Stimulated activated naive CD8-positive, alpha-beta T cell treated with anti-CD3 and anti-CD28 coated beads, Interleukin-15, amount 100 ng/mL, for 72 hours (primary cell): Measurements from ENCODE around the gene UBE2C.
"Not testable (repeated sequence)": the region's sequence is repeated elsewhere in the genome, so short reads cannot be mapped to it uniquely, and the experiment has no call there.

Experiments
- ATAC-seq: fragments of 150-1000 bp; cut with Tn5 transposase; 2 replicates; pipeline ENCODE4 v1.10.0; 2021; ENCODE audit warnings: mild to moderate bottlenecking, moderate library complexity
- DNase-seq, 2 donors: peaks; one replicate each; pipeline ENCODE4 v3.0.0; 2021 to 2022
- H3K27ac Mint-ChIP-seq, 2 donors: one replicate each; pipeline ENCODE4 v1.8.0; 2022; ENCODE audit warnings: mild to moderate bottlenecking in 2 of 2, mixed read lengths in 2 of 2, moderate library complexity in 2 of 2
- H3K27me3 Mint-ChIP-seq: one replicate; pipeline ENCODE4 v1.8.0; 2022; ENCODE audit warnings: mixed read lengths
- H3K4me1 Mint-ChIP-seq: one replicate; pipeline ENCODE4 v1.8.0; 2022; ENCODE audit warnings: mild to moderate bottlenecking, mixed read lengths
- H3K4me3 Mint-ChIP-seq, 2 donors: one replicate each; pipeline ENCODE4 v1.8.0; 2022; ENCODE audit warnings: mild to moderate bottlenecking in 2 of 2, mixed read lengths in 2 of 2, moderate library complexity in 1 of 2
- H3K9me3 Mint-ChIP-seq, 2 donors: one replicate each; pipeline ENCODE4 v1.8.0; 2022; ENCODE audit warnings: mixed read lengths in 2 of 2

Gene UBE2C

GRCh38 chr20:45812157-45813005 lies at the start of gene UBE2C:
Gene UBE2C, plus strand, starts transcription at chr20:45812644. Its CDS starts 52 bp downstream, at chr20:45812696.
- H3K9me3 Mint-ChIP-seq: no peaks in the 10 kb centered on the region
- DNase-seq (peak; percentile 91 to 98), ATAC-seq (peak; percentile 100)
- peak within 1 kb of the TSS; percentile 95 to 96 for H3K4me3 Mint-ChIP-seq
- H3K27me3 Mint-ChIP-seq: no peaks in the 10 kb centered on the region
- H3K27ac Mint-ChIP-seq: peak within 1 kb of the TSS; percentile 97 to 99
- peaks cover 34% of the 10 kb centered on the region for H3K4me1 Mint-ChIP-seq

GRCh38 chr20:45764618-45765282 lies 47.7 kb upstream of the UBE2C start:
- H3K4me1 Mint-ChIP-seq, H3K4me3 Mint-ChIP-seq, H3K27ac Mint-ChIP-seq, DNase-seq, ATAC-seq, H3K9me3 Mint-ChIP-seq: not testable (repeated sequence)
- peaks cover 10% of the 10 kb centered on the region for H3K27me3 Mint-ChIP-seq

- no peaks in the 10 kb centered on the region for H3K4me1 Mint-ChIP-seq
- no peak for ATAC-seq
Measured at GRCh38 chr20:45765307-45765875, 47.1 kb upstream of the UBE2C start.

GRCh38 chr20:45765980-45766379 lies 46.5 kb upstream of the UBE2C start:
- DNase-seq (no peak), ATAC-seq (no peak)
- Mint-ChIP-seq H3K27ac (peak overlapping the region in 1 of 2 donors; percentile 63), H3K9me3 (no peaks in the 10 kb centered on the region), H3K4me1 (no peaks in the 10 kb centered on the region), H3K27me3 (peaks cover 4% of the 10 kb centered on the region), H3K4me3 (no peak overlapping the region)

More at GRCh38 chr20:45765307-45765875, 47.1 kb upstream of the UBE2C start:
- Mint-ChIP-seq H3K9me3 (no peaks in the 10 kb centered on the region), H3K27ac (no peak overlapping the region), H3K4me3 (no peak overlapping the region), H3K27me3 (peaks cover 7% of the 10 kb centered on the region)
- no peak for DNase-seq

GRCh38 chr20:45768479-45768878 lies 44.0 kb upstream of the UBE2C start:
- Mint-ChIP-seq H3K4me3 (no peak overlapping the region), H3K27me3 (no peaks in the 10 kb centered on the region), H3K27ac (no peak overlapping the region), H3K9me3 (no peaks in the 10 kb centered on the region), H3K4me1 (no peaks in the 10 kb centered on the region)
- DNase-seq: no peak
- no peak for ATAC-seq

GRCh38 chr20:45771182-45771759 lies 41.2 kb upstream of the UBE2C start:
- H3K27ac Mint-ChIP-seq: no peak overlapping the region
- peak; percentile 71 to 79 for DNase-seq
- no peaks in the 10 kb centered on the region for H3K9me3 Mint-ChIP-seq
- peaks cover 21% of the 10 kb centered on the region for H3K27me3 Mint-ChIP-seq
- no peak overlapping the region for H3K4me3 Mint-ChIP-seq
- peak; percentile 65 for ATAC-seq
- H3K4me1 Mint-ChIP-seq: no peaks in the 10 kb centered on the region

- H3K27ac Mint-ChIP-seq: no peak overlapping the region
- H3K27me3 Mint-ChIP-seq: peaks cover 21% of the 10 kb centered on the region
- DNase-seq (no peak), ATAC-seq (no peak)
- H3K9me3 Mint-ChIP-seq: no peaks in the 10 kb centered on the region
- no peaks in the 10 kb centered on the region for H3K4me1 Mint-ChIP-seq
- H3K4me3 Mint-ChIP-seq: no peak overlapping the region
Measured at GRCh38 chr20:45772693-45773092, 39.8 kb upstream of the UBE2C start.

- no peak for ATAC-seq
- Mint-ChIP-seq H3K4me3 (no peak overlapping the region), H3K9me3 (no peaks in the 10 kb centered on the region), H3K4me1 (peaks cover 5% of the 10 kb centered on the region), H3K27ac (no peak overlapping the region), H3K27me3 (peaks cover 21% of the 10 kb centered on the region)
- no peak for DNase-seq
Measured at GRCh38 chr20:45774945-45775344, 37.5 kb upstream of the UBE2C start.

- peaks cover 5% of the 10 kb centered on the region for H3K4me1 Mint-ChIP-seq
- H3K9me3 Mint-ChIP-seq: no peaks in the 10 kb centered on the region
- no peak overlapping the region for H3K4me3 Mint-ChIP-seq
- DNase-seq (no peak), ATAC-seq (no peak)
- H3K27ac Mint-ChIP-seq: no peak overlapping the region
- peaks cover 21% of the 10 kb centered on the region for H3K27me3 Mint-ChIP-seq
Measured at GRCh38 chr20:45775411-45775810, 37.0 kb upstream of the UBE2C start.

- Mint-ChIP-seq H3K4me3 (no peak overlapping the region), H3K9me3 (no peaks in the 10 kb centered on the region), H3K4me1 (peaks cover 5% of the 10 kb centered on the region), H3K27me3 (peaks cover 21% of the 10 kb centered on the region), H3K27ac (no peak overlapping the region)
- no peak for DNase-seq
- no peak for ATAC-seq
Measured at GRCh38 chr20:45776931-45777330, 35.5 kb upstream of the UBE2C start.

GRCh38 chr20:45779011-45779915 lies 33.2 kb upstream of the UBE2C start:
- H3K27me3 Mint-ChIP-seq: peaks cover 15% of the 10 kb centered on the region
- H3K9me3 Mint-ChIP-seq: no peaks in the 10 kb centered on the region
- ATAC-seq: peak; percentile 55
- no peak for DNase-seq
- peaks cover 13% of the 10 kb centered on the region for H3K4me1 Mint-ChIP-seq
- no peak overlapping the region for H3K27ac Mint-ChIP-seq
- H3K4me3 Mint-ChIP-seq: no peak overlapping the region

GRCh38 chr20:45780159-45780558 lies 32.3 kb upstream of the UBE2C start:
- no peaks in the 10 kb centered on the region for H3K9me3 Mint-ChIP-seq
- no peak overlapping the region for H3K27ac Mint-ChIP-seq
- peaks cover 7% of the 10 kb centered on the region for H3K27me3 Mint-ChIP-seq
- ATAC-seq: no peak
- H3K4me3 Mint-ChIP-seq: no peak overlapping the region
- peaks cover 13% of the 10 kb centered on the region for H3K4me1 Mint-ChIP-seq
- DNase-seq: no peak

- Mint-ChIP-seq H3K27me3 (no peaks in the 10 kb centered on the region), H3K4me3 (no peak overlapping the region), H3K4me1 (peaks cover 13% of the 10 kb centered on the region), H3K27ac (no peak overlapping the region), H3K9me3 (no peaks in the 10 kb centered on the region)
- no peak for ATAC-seq
- DNase-seq: no peak
Measured at GRCh38 chr20:45781391-45781931, 31.0 kb upstream of the UBE2C start.

GRCh38 chr20:45782890-45783289 lies 29.6 kb upstream of the UBE2C start:
- no peak overlapping the region for H3K4me3 Mint-ChIP-seq
- H3K9me3 Mint-ChIP-seq: no peaks in the 10 kb centered on the region
- no peak overlapping the region for H3K27ac Mint-ChIP-seq
- peaks cover 13% of the 10 kb centered on the region for H3K4me1 Mint-ChIP-seq
- no peaks in the 10 kb centered on the region for H3K27me3 Mint-ChIP-seq
- DNase-seq: peak in 1 of 2 donors; percentile 7
- ATAC-seq: peak; percentile 79
